Esophagus squamous epithelium (tissue), 4 donors: ENCODE data around the gene MYLK2.

Source experiments
- CTCF ChIP-seq, 6 experiments: fragments of 450-650 bp in 4 of 6; fragments of 200-600 bp in 2 of 6; sonication (generic) in 2 of 6; IDR thresholded peaks; one replicate each; pipeline ENCODE4 v1.5.1; 2016 to 2019; ENCODE audit warnings: antibody characterized with exemption in 6 of 6, mild to moderate bottlenecking in 4 of 6, moderate library complexity in 4 of 6
- POLR2A ChIP-seq, 4 donors: fragments of 450-650 bp; IDR thresholded peaks; one replicate each; pipeline ENCODE4 v1.6.1; 2017; ENCODE audit warnings: antibody characterized with exemption in 4 of 4, mild to moderate bottlenecking in 4 of 4, moderate library complexity in 3 of 4

GRCh38 chr20:31821427-31821826, 2.3 kb downstream of the MYLK2 start:
- TF ChIP-seq CTCF (IDR thresholded peaks at IDR 0.05) (no peak), POLR2A (IDR thresholded peaks at IDR 0.05) (no peak)
